Kidney epithelial cell (primary cell): ENCODE measurements around the gene ACTL6B. TPM values are rescaled to one million over a fixed set of nuclear protein-coding genes. Genes with fewer than 3 reads are reported as not detected.

Experiments used
- DNase-seq: peaks from one replicate; pipeline ENCODE4 v3.0.0-alpha.2; 2010; ENCODE audit warnings: low read depth
- H3K27me3 ChIP-seq: 2 replicates; pipeline ENCODE4 v1.6.0; 2011; ENCODE audit warnings: low read length; ENCODE audit not compliant: control insufficient read depth, insufficient read depth
- H3K36me3 ChIP-seq: 2 replicates; pipeline ENCODE4 v1.5.1; 2011; ENCODE audit warnings: low read length; ENCODE audit not compliant: control insufficient read depth, insufficient read depth
- H3K4me3 ChIP-seq: 2 replicates; pipeline ENCODE4 v1.5.1; 2011; ENCODE audit warnings: low read depth, mild to moderate bottlenecking, control low read depth, low read length
- CTCF ChIP-seq: IDR thresholded peaks from 2 replicates; pipeline ENCODE4 v1.5.1; 2011; ENCODE audit warnings: mild to moderate bottlenecking, moderate library complexity, low read length, control low read depth, inconsistent platforms; ENCODE audit not compliant: insufficient read depth, poor library complexity, severe bottlenecking
- total RNA-seq: library from RNA; depleted of rRNA; stranded (reverse); fragments of >200 nt; gene quantifications from 2 replicates; pipeline ENCODE4 v1.2.3, GENCODE V29; 2015

Gene ACTL6B
- total RNA-seq, 1 donor from 2014 or later = not detected

- Histone ChIP-seq H3K36me3 (no peaks in the 10 kb centered on the region), H3K4me3 (peak overlapping the region; percentile 22), H3K27me3 (peaks cover 17% of the 10 kb centered on the region)
- DNase-seq = no peak
- peak; percentile 55 for TF ChIP-seq CTCF
Measured at GRCh38 chr7:100632951-100633717, 23.1 kb downstream of the ACTL6B start.

- Histone ChIP-seq H3K27me3 (peaks cover 17% of the 10 kb centered on the region), H3K4me3 (no peak overlapping the region), H3K36me3 (no peaks in the 10 kb centered on the region)
- no peak for DNase-seq
- no peak for TF ChIP-seq CTCF
Measured at GRCh38 chr7:100630066-100630465, 26.2 kb downstream of the ACTL6B start.

GRCh38 chr7:100629117-100629716 is 27.0 kb downstream of the ACTL6B start:
- no peak for DNase-seq
- Histone ChIP-seq H3K36me3 (no peaks in the 10 kb centered on the region), H3K4me3 (no peak overlapping the region), H3K27me3 (peaks cover 15% of the 10 kb centered on the region)
- TF ChIP-seq CTCF = peak; percentile 32

- TF ChIP-seq CTCF = no peak
- Histone ChIP-seq H3K27me3 (no peaks in the 10 kb centered on the region), H3K4me3 (no peak overlapping the region), H3K36me3 (no peaks in the 10 kb centered on the region)
- no peak for DNase-seq
Measured at GRCh38 chr7:100627238-100627549, 29.1 kb downstream of the ACTL6B start.

- DNase-seq = no peak
- TF ChIP-seq CTCF = no peak
- H3K4me3 ChIP-seq = peak overlapping the region; percentile 28
- no peaks in the 10 kb centered on the region for H3K27me3 ChIP-seq
- no peaks in the 10 kb centered on the region for H3K36me3 ChIP-seq
Measured at GRCh38 chr7:100626530-100627237, 29.6 kb downstream of the ACTL6B start.
